Measurements from ENCODE around the gene NOTCH2. TPM values are rescaled to one million over a fixed set of nuclear protein-coding genes. Genes with fewer than 3 reads are reported as not detected.

NOTCH2 gene
- total RNA-seq, 1 experiment from 2014 or later, result 24.4 TPM

- DNase-seq (ENCODE audit: extremely low read depth, low read depth), result no peak
Observed at GRCh38 chr1:119914071-119914470, 155.4 kb downstream of the NOTCH2 start.

- no peak for DNase-seq (ENCODE audit: extremely low read depth, low read depth)
Observed at GRCh38 chr1:119912963-119913362, 156.5 kb downstream of the NOTCH2 start.

DNA sequence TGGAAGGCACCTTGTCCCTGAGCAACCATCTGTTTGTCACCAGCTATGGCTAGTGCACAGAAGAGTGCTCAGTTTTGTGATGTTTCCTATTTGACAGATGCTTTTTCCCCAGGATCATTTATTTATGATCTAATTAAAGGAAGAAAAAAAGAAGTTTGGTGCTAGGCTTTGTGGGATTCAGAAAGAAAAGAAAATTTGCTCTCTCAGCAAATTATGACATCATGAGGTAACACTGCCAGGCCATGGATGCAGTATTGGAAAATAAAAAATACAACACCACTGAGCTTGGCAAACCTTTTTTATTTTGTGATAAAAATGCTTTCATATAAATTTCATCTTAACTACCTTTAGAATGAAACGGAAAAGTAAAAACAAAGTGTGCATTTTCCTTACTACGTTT, 157.7 kb downstream of the NOTCH2 start:
- no peak for DNase-seq (ENCODE audit: extremely low read depth, low read depth)

DNA sequence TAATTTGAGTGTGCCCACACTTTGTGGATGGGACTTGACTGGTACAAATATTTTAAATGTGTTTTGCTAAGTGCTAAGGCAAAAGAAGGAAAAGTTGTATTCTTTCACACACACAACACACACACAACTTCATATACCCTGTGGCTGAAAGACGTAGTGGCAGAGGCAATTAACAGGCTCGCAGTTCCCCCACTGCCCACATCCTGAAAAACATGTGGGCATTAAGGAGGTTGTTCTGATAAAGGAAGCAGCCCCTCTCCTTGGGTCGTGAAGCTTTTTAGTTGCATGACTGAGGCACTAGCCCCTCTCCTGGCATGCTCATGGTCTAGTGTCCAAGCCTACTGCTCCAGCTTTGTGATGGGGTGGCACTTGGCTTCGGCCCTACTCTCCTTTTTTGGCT, 158.8 kb downstream of the NOTCH2 start:
- no peak for DNase-seq (ENCODE audit: extremely low read depth, low read depth)

- DNase-seq (ENCODE audit: extremely low read depth, low read depth), result no peak
Observed at GRCh38 chr1:119909890-119910596, 159.4 kb downstream of the NOTCH2 start.

DNA sequence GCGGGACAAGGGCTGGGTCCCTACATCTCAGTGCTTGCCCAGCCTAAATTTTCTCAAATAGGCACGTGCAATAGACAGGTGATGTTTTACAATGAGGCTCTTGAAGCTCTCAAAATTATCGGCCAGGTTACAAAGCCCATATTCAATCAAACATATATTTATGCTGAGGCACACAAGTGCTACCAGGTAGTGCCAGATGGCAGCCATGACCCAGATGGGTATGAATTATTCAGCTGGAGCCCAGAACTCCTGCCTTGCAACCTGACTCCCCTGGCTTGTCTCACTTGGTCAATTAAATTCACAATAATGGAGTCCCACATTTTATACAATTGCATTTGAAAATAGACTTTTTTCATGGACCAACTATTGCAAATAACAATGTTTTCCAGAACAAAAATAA, 160.8 kb downstream of the NOTCH2 start:
- DNase-seq (ENCODE audit: extremely low read depth, low read depth), result no peak

GRCh38 chr1:119906927-119907652, 162.4 kb downstream of the NOTCH2 start:
- no peak for DNase-seq (ENCODE audit: extremely low read depth, low read depth)

- no peak for DNase-seq (ENCODE audit: extremely low read depth, low read depth)
Observed at GRCh38 chr1:119903443-119903835, 166.0 kb downstream of the NOTCH2 start.

- DNase-seq (ENCODE audit: extremely low read depth, low read depth), result no peak
Observed at GRCh38 chr1:119902775-119903442, 166.6 kb downstream of the NOTCH2 start.

GRCh38 chr1:119898981-119899720, 170.3 kb downstream of the NOTCH2 start:
- no peak for DNase-seq (ENCODE audit: extremely low read depth, low read depth)

- no peak for DNase-seq (ENCODE audit: extremely low read depth, low read depth)
Observed at GRCh38 chr1:119898530-119898929, 170.9 kb downstream of the NOTCH2 start.

DNA sequence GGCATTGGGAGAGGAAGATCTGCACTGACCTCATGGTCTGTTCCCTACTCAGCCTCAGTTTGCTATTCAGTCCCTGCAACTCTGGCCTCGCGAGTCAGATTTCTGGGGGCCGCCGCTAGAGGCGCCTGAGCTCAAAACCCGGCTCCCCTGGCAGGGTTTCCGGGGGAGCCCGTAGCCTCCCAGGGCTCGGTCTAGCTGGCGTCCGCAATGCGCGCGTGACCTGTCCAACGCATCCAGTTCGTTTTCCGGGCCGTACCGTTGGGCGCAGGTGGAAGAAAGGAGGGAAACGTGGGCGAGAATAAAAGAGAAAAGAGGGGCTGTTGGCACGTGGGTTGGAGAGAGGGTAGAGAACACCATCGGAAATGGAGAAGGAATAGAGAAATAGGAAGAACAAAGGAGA, 173.2 kb downstream of the NOTCH2 start, which contains the start of gene ADAM30:
Gene ADAM30 (minus strand): TSS at position 213 of the 400 bp plus-strand sequence. CDS start 179 bp downstream, at position 34.
- DNase-seq (ENCODE audit: extremely low read depth, low read depth), result no peak

DNA sequence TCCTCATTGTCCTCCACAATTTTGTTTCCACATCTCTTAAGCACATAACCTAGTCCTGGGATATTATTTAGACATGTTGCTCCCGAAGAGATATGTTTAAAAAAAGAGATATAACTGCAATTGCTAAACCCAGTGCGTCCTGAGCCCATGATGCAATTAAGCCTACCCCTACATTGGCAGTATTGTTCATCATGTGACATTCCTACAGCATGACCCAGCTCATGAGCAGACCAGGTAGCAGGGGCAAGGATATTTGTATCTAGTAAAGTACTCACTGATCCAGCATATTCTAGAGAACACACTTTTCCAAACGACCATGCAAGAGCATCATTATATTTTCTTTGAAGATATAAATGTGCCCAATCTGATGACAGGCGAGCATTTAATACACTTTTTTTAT, 174.4 kb downstream of the NOTCH2 start:
- no peak for DNase-seq (ENCODE audit: extremely low read depth, low read depth)

DNA sequence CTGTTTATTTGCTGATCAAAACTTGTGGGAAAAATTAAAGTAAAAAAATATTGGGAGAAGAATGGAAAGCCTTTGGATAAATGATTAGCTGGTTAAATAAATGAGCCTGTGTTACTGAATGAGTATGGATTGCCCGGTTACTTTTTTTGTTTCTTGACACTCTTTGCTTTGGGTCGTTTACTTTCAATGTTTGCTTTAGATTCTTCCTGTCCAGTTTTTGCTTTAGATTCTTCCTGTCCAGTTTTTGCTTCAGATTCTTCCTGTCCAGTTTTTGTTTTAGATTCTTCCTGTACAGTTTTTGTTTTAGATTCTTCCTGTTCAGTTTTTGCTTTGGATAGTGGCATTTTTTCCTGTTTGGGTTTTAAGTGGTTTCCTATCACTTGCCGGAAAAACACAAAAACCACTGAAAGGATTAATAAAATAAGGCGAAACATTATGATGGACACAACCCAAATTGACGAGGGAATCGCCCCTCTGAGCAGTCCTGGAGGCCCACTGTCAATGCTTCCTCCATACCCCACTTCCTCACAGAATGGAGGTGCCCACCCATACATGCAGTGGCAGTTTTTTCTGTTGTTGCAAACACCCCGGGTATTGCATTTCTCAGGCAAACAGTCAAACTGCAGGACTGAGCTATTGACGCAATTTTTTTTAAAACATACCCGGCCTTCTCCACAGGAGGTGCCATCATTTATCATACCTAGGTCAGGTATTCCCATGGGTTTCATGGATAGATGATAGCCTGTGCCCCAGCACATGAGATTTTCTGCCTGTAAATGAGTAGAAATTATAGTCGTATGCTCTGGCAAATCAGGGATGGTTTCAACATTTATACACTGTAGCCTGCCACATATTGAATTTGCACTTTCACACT, 175.4 kb downstream of the NOTCH2 start:
- no peak for DNase-seq (ENCODE audit: extremely low read depth, low read depth)

- no peak for DNase-seq (ENCODE audit: extremely low read depth, low read depth)
Observed at GRCh38 chr1:119893238-119893791, 176.1 kb downstream of the NOTCH2 start.

- no peak for DNase-seq (ENCODE audit: extremely low read depth, low read depth)
Observed at GRCh38 chr1:119891386-119891785, 178.1 kb downstream of the NOTCH2 start.

DNA sequence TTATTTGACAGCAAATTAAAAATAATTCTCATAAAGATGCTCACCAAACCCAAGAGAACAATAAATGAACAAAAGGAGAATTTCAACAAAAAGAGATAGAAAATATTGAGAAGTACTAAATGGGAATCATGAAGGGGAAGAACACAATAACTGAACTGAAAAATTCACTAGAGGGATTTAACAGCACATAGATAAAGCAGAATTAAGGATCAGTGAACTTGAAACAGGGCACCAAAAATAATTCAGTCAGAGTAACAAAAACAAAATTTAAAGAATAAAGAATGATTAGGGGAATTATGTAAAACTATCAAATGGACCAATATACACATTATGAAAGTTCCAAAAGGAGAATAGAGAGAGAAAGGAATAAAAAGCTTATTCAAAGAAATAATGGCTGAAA, 181.0 kb downstream of the NOTCH2 start:
- DNase-seq (ENCODE audit: extremely low read depth, low read depth), result no peak

DNA sequence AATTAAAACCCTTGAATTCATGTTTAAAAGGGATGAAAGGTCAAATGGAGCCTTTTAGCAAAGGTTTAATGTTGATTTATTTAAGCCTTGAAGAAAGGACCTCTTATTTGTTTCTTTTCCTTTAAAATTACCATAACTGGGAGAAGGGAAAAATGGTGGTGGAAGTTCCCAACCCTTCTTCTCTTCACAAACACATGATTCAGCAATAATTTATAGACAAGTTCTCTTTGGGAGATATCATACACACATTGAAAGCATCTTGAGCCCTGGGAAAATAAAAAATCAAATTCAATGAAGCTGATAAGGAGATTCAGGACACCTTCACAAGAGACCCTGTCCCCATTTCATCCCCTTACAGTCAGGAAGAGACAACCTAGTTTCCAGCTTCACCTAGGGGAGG, 182.0 kb downstream of the NOTCH2 start:
- no peak for DNase-seq (ENCODE audit: extremely low read depth, low read depth)

GRCh38 chr1:119885903-119886783, 183.3 kb downstream of the NOTCH2 start:
- DNase-seq (ENCODE audit: extremely low read depth, low read depth), result peak; percentile 37
